Right lobe of liver (tissue), 4 donors: ENCODE measurements around the gene SLC13A1.

Experiments
- POLR2A ChIP-seq: fragments of 450-650 bp; IDR thresholded peaks from one replicate; pipeline ENCODE4 v1.6.1; 2017; ENCODE audit warnings: antibody characterized with exemption, mild to moderate bottlenecking
- TF ChIP-seq, protein P1 (sequence below), 4 donors: fragments of 200-600 bp in 3 of 4; fragments of 450-650 bp in 1 of 4; IDR thresholded peaks; one replicate each; pipeline versions ENCODE4 v1.5.1 to v1.8.0; 2016 to 2022; ENCODE audit warnings: antibody characterized with exemption in 4 of 4, mild to moderate bottlenecking in 2 of 4
- donor health status: DM: no; HTN: no; CAD: no.
- donor health status: DM: no; HTN: no; CAD: no.
- donor health status: DM: no; HTN: yes; CAD: no.

DNA sequence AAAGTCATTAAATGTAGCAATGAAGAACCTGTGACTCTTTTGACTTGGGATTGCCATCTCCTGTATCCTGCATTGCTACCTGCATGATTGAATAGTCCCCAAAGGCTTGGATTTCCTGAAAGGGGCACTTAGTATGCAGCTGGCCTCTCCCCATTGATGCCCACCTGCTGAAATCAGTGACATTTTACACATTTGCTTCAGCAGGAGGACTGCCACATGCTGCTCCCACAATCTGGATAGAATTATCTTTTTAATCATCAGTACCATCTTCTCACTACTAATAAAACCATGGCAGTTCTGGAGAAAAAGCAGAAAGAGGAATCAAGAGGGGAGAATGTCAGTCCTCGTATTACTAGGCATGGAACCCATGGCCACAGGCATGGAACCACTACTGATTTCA is 67.8 kb downstream of the SLC13A1 start:
- TF ChIP-seq, protein P1, sequence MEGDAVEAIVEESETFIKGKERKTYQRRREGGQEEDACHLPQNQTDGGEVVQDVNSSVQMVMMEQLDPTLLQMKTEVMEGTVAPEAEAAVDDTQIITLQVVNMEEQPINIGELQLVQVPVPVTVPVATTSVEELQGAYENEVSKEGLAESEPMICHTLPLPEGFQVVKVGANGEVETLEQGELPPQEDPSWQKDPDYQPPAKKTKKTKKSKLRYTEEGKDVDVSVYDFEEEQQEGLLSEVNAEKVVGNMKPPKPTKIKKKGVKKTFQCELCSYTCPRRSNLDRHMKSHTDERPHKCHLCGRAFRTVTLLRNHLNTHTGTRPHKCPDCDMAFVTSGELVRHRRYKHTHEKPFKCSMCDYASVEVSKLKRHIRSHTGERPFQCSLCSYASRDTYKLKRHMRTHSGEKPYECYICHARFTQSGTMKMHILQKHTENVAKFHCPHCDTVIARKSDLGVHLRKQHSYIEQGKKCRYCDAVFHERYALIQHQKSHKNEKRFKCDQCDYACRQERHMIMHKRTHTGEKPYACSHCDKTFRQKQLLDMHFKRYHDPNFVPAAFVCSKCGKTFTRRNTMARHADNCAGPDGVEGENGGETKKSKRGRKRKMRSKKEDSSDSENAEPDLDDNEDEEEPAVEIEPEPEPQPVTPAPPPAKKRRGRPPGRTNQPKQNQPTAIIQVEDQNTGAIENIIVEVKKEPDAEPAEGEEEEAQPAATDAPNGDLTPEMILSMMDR (IDR thresholded peaks at IDR 0.05), result no peak
- TF ChIP-seq POLR2A, result no peak
